Activated CD4-positive, alpha-beta T cell treated with anti-CD3 and anti-CD28 coated beads, Interleukin-2, amount 10 ng/mL, durations not matched to agents 24 days and 14 days (primary cell): Measurements from ENCODE around the gene CMC2. TPM values are rescaled to one million over a fixed set of nuclear protein-coding genes. Genes with fewer than 3 reads are reported as not detected.

ENCODE experiments used
- DNase-seq: peaks from one replicate; pipeline ENCODE4 v3.0.0; 2022
- H3K27ac Mint-ChIP-seq: one replicate; pipeline ENCODE4 v1.8.0; 2022; ENCODE audit warnings: mild to moderate bottlenecking, mixed read lengths
- H3K27me3 Mint-ChIP-seq: one replicate; pipeline ENCODE4 v1.8.0; 2022; ENCODE audit warnings: mixed read lengths
- H3K36me3 Mint-ChIP-seq: one replicate; pipeline ENCODE4 v1.8.0; 2022; ENCODE audit warnings: low read depth, mild to moderate bottlenecking, mixed read lengths
- H3K4me1 Mint-ChIP-seq: one replicate; pipeline ENCODE4 v1.8.0; 2021; ENCODE audit warnings: mixed read lengths
- H3K4me3 Mint-ChIP-seq: one replicate; pipeline ENCODE4 v1.8.0; 2022; ENCODE audit warnings: mild to moderate bottlenecking, moderate library complexity, mixed read lengths
- H3K9me3 Mint-ChIP-seq: one replicate; pipeline ENCODE4 v1.8.0; 2021; ENCODE audit warnings: mixed read lengths
- intact Hi-C: fragments of 100-400 bp; cut with micrococcal nuclease; formaldehyde crosslinking; loops from one replicate; pipeline ENCODE4 v1.15.1; 2023
- total RNA-seq: library from RNA; stranded (reverse); gene quantifications from 2 replicates; pipeline ENCODE4 v1.2.3, GENCODE V29; 2022

Gene CMC2
- total RNA-seq, result 130 and 137 TPM in 2 replicates

DNA sequence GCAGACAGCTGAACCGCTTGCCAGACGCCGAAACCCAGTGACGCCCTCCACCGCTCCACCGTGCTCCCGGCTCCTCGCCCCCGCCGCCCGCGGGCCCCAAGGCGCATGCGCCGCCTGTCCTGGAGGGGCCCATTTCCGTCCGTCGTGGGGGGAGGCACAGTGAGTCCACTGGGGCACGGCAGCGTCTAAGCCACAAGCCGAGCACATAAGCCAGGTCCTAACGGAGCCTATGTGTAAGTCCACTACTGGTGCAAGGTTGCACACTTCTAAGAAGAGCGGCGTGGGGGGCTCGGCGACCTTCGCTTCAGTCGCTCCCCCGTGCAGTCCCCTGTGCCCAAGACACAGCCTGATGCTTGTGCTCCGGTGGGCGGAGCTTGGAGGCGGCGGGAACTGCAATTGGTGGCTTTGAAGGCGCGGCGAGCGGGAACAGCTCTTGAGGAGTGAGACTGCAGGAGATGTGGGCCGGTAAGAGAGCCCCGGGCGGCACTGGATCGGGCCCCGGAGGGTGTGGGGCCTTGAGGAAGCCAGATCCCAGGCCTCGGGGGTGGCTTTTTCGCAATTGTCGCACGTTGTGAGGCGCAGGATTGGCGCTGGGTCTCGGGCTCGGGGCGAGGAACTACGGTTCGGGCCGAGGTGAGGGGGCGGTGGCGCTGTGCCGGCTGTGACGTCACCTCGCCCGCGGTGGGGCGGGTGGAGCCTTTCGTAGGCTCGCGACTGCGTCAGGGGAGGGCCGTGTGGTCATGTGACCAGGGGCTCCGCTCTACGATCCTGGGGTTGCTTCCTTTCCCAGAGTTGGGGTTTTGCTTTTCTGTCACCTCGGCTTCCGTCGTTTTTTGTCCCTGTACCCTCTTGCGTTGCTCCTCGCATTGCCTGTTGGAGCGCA lies at the start of gene CMC2, which contains the start of gene CENPN:
Gene CMC2 (minus strand): TSS at position 73 of the 883 bp plus-strand sequence. CDS start 9,491 bp downstream, outside the sequence.
Gene CENPN (plus strand): TSS at position 402 of the 883 bp plus-strand sequence. CDS start 4,726 bp downstream, outside the sequence.
- H3K27me3 Mint-ChIP-seq, result no peaks in the 10 kb centered on the region
- intact Hi-C loops, result loop anchor here (1.0 to 10.0 kb wide), 9 partner anchors 28 to 1732 kb away; partner anchors contain the start of genes ATMIN, C16orf46, GAN and GCSH
- DNase-seq, result peak; percentile 99
- no peaks in the 10 kb centered on the region for H3K9me3 Mint-ChIP-seq
- H3K36me3 Mint-ChIP-seq, result peaks cover 29% of the 10 kb centered on the region
- H3K4me3 Mint-ChIP-seq, result peak within 1 kb of the TSS; percentile 98
- peaks cover 53% of the 10 kb centered on the region for H3K4me1 Mint-ChIP-seq
- peak within 1 kb of the TSS; percentile 100 for H3K27ac Mint-ChIP-seq

- Mint-ChIP-seq H3K4me3 (no peak overlapping the region), H3K27me3 (peaks cover 2% of the 10 kb centered on the region), H3K4me1 (no peaks in the 10 kb centered on the region), H3K9me3 (peaks cover 19% of the 10 kb centered on the region), H3K27ac (no peak overlapping the region), H3K36me3 (peaks cover 4% of the 10 kb centered on the region)
- no peak for DNase-seq
- intact Hi-C loops, result no loop called here
These were observed 47.1 kb upstream of the CMC2 start for GRCh38 chr16:81053761-81054160.

DNA sequence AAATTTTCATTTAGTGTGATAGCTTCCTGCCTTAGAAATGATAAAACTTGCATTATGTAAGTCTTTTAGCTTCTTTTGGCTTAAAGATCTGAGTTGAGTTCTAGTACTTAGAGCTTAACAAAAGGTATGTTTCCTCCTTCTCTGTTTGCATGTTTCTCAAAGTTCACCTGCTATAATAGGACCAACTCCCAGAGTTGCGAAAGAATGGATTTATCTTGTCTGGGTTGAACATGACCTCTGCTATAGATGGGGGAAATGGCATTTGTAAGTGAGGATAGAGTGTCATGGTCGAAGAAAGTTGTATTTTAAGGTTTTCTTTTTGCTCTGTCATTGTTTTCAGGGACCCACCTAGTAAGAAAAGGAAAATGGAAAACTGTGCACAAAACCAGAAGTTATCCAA lies 36.1 kb upstream of the CMC2 start:
- peaks cover 3% of the 10 kb centered on the region for H3K9me3 Mint-ChIP-seq
- peaks cover 5% of the 10 kb centered on the region for H3K4me1 Mint-ChIP-seq
- H3K27me3 Mint-ChIP-seq, result no peaks in the 10 kb centered on the region
- no peak overlapping the region for H3K27ac Mint-ChIP-seq
- DNase-seq, result no peak
- peaks cover 63% of the 10 kb centered on the region for H3K36me3 Mint-ChIP-seq
- no peak overlapping the region for H3K4me3 Mint-ChIP-seq
- intact Hi-C loops, result no loop called here

- no peaks in the 10 kb centered on the region for H3K27me3 Mint-ChIP-seq
- intact Hi-C loops, result no loop called here
- peaks cover 64% of the 10 kb centered on the region for H3K36me3 Mint-ChIP-seq
- DNase-seq, result no peak
- H3K4me3 Mint-ChIP-seq, result no peak overlapping the region
- no peak overlapping the region for H3K27ac Mint-ChIP-seq
- no peaks in the 10 kb centered on the region for H3K9me3 Mint-ChIP-seq
- H3K4me1 Mint-ChIP-seq, result peaks cover 14% of the 10 kb centered on the region
These were observed 35.0 kb upstream of the CMC2 start for GRCh38 chr16:81041696-81042095.

DNA sequence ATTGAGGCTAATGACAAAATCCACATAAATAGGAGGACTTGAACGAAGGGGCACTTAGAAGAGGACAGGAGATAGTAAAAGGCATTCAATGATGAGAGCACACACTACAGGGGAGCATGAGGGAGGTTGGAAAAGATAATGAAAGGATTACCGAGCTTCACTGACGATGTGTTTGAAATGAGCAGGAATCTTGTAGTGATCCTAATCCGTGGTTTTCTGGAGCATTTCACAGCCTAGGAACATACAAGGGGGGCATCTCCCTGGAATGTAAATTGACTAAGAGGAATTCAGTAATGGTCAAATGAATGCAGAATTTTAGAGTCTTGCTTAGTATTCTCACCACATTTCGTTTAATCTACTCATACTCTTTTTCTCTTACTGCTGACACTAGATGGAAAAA lies 34.2 kb upstream of the CMC2 start:
- DNase-seq, result no peak
- H3K36me3 Mint-ChIP-seq, result peaks cover 62% of the 10 kb centered on the region
- no peaks in the 10 kb centered on the region for H3K9me3 Mint-ChIP-seq
- no peak overlapping the region for H3K27ac Mint-ChIP-seq
- H3K4me3 Mint-ChIP-seq, result no peak overlapping the region
- peaks cover 17% of the 10 kb centered on the region for H3K4me1 Mint-ChIP-seq
- intact Hi-C loops, result no loop called here
- H3K27me3 Mint-ChIP-seq, result no peaks in the 10 kb centered on the region

- intact Hi-C loops, result no loop called here
These were observed 33.4 kb upstream of the CMC2 start for GRCh38 chr16:81040131-81040530.

DNA sequence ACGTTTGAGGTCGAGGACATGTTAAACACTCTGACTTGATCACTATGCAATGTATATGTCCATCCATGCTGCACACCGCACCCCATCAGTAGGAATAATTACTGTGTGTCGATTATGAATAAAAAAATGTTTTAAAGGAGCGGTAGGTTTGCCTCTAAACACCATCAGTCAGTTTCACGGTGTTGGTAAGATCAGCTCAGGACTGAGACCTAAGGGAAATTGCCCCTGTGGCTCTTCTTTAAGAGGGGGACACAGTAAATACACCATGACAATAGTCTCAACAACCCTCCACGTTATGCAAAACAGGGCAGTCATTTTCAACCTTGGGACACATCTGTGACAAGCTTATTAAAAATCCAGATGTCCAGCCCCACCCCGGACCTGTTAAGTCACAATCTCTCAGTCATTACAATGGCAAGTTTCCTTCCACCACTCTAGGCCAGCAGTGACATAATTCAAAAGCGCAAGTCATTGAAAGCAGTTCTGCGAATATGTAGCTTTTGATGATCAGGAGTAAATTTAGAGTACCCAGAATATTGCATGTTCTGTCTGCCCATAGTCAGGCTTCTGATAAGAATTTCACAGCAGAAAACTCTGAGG lies 30.2 kb upstream of the CMC2 start:
- Mint-ChIP-seq H3K4me3 (peak overlapping the region; percentile 88), H3K36me3 (peaks cover 30% of the 10 kb centered on the region), H3K4me1 (peaks cover 22% of the 10 kb centered on the region), H3K27me3 (no peaks in the 10 kb centered on the region), H3K9me3 (no peaks in the 10 kb centered on the region), H3K27ac (peak overlapping the region; percentile 69)
- intact Hi-C loops, result no loop called here
- no peak for DNase-seq

More at GRCh38 chr16:81040131-81040530, 33.4 kb upstream of the CMC2 start:
- DNase-seq, result no peak
- Mint-ChIP-seq H3K4me3 (no peak overlapping the region), H3K27me3 (no peaks in the 10 kb centered on the region), H3K27ac (no peak overlapping the region), H3K9me3 (no peaks in the 10 kb centered on the region), H3K4me1 (peaks cover 20% of the 10 kb centered on the region), H3K36me3 (peaks cover 57% of the 10 kb centered on the region)

GRCh38 chr16:81035975-81036750 lies 29.5 kb upstream of the CMC2 start:
- intact Hi-C loops, result loop anchor here (1.0 kb wide), 4 partner anchors 29 to 702 kb away; partner anchors contain the start of genes C16orf46, CENPN and GCSH
- peak overlapping the region; percentile 69 for H3K27ac Mint-ChIP-seq
- peaks cover 29% of the 10 kb centered on the region for H3K36me3 Mint-ChIP-seq
- H3K9me3 Mint-ChIP-seq, result no peaks in the 10 kb centered on the region
- H3K4me1 Mint-ChIP-seq, result peaks cover 22% of the 10 kb centered on the region
- DNase-seq, result peak; percentile 79
- peak overlapping the region; percentile 88 for H3K4me3 Mint-ChIP-seq
- no peaks in the 10 kb centered on the region for H3K27me3 Mint-ChIP-seq

GRCh38 chr16:81035398-81035974 lies 28.8 kb upstream of the CMC2 start, which contains the start of gene ATMIN:
TSS of gene ATMIN (plus strand) at chr16:81035842. CDS start at chr16:81035871, 29 bp downstream.
- intact Hi-C loops, result loop anchor here (1.0 kb wide), 4 partner anchors 28 to 703 kb away; partner anchors contain the start of genes C16orf46, CENPN and GCSH
- H3K4me3 Mint-ChIP-seq, result peak within 1 kb of the TSS; percentile 88
- peak within 1 kb of the TSS; percentile 69 for H3K27ac Mint-ChIP-seq

GRCh38 chr16:81029930-81030604 lies 23.4 kb upstream of the CMC2 start:
- H3K4me1 Mint-ChIP-seq, result peaks cover 3% of the 10 kb centered on the region
- peaks cover 3% of the 10 kb centered on the region for H3K9me3 Mint-ChIP-seq
- DNase-seq, result no peak
- peaks cover 46% of the 10 kb centered on the region for H3K36me3 Mint-ChIP-seq
- intact Hi-C loops, result no loop called here
- H3K27me3 Mint-ChIP-seq, result no peaks in the 10 kb centered on the region
- H3K4me3 Mint-ChIP-seq, result no peak overlapping the region
- peak overlapping the region; percentile 58 for H3K27ac Mint-ChIP-seq

More at GRCh38 chr16:81035398-81035974, 28.8 kb upstream of the CMC2 start, which contains the start of gene ATMIN:
- Mint-ChIP-seq H3K9me3 (no peaks in the 10 kb centered on the region), H3K27me3 (no peaks in the 10 kb centered on the region), H3K4me1 (peaks cover 20% of the 10 kb centered on the region), H3K36me3 (peaks cover 25% of the 10 kb centered on the region)
- peak; percentile 97 for DNase-seq

GRCh38 chr16:81026429-81026828 lies 19.7 kb upstream of the CMC2 start:
- no peak for DNase-seq
- intact Hi-C loops, result no loop called here
- no peak overlapping the region for H3K27ac Mint-ChIP-seq
- no peak overlapping the region for H3K4me3 Mint-ChIP-seq
- H3K27me3 Mint-ChIP-seq, result no peaks in the 10 kb centered on the region
- H3K36me3 Mint-ChIP-seq, result peaks cover 66% of the 10 kb centered on the region
- H3K9me3 Mint-ChIP-seq, result peaks cover 3% of the 10 kb centered on the region
- peaks cover 2% of the 10 kb centered on the region for H3K4me1 Mint-ChIP-seq

DNA sequence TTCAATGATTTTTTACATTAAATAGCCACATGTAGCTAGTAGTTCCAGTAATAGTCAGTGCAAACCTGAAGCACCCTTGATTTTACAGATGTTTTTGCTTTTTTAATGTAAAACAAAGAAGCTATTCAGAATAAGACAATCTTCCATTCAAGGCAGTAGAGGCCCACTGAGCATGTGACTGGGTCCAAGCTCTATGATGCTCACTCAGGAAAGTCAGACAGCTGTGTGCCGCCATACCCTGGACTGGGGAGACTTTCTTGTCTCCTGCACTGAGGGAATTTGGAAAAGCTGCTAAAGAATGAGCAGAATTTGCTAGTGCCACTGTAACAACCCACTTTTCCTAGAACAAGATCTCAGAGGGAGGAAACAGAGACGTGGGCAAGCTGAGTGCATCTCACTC lies 11.8 kb upstream of the CMC2 start:
- Mint-ChIP-seq H3K9me3 (no peaks in the 10 kb centered on the region), H3K27ac (no peak overlapping the region), H3K36me3 (peaks cover 69% of the 10 kb centered on the region), H3K4me3 (no peak overlapping the region), H3K27me3 (no peaks in the 10 kb centered on the region), H3K4me1 (peaks cover 2% of the 10 kb centered on the region)
- intact Hi-C loops, result no loop called here
- DNase-seq, result no peak
